NCI-H1105 treated with DMSO at 0.1 percent for 48 hours (cell line): Measurements from ENCODE around the gene ASCL5.

Source experiments
- DNase-seq: peaks from one replicate; lab custom pipeline; 2025; lab: John Stamatoyannopoulos, UW

ASCL5 gene

DNA sequence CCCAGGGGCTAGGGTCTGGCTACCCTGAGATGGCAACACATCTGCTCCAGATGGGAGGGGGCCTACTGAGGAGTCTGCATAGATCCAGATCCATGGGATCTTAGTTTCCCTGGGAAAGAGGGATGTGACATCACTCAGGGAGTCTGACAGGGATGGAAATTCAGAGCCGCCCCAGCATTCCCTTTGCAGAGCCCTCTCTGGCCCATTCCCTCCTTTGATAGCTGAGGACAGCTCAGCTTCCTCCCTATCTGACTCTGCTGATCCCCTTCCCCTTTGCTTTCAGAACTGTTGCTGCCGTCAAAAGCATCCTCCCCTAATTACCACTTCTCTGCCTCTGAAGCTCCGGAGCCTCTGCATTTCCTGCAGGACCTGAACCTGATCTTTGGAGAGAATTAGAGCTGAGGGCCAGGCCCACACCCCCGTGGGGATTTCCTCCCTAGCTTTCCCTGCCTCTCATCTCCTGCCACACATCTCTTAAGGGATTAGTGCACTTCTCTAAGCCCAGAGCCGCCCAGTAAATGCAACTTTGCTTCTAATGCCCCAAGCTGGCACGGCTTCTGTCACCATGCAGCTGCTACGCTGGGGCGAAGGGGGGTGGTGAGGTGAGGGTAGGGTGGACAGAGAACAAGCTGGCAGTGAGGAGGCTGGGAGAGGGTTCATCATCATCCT is 9.5 kb upstream of the ASCL5 start:
- DNase-seq: no peak

DNA sequence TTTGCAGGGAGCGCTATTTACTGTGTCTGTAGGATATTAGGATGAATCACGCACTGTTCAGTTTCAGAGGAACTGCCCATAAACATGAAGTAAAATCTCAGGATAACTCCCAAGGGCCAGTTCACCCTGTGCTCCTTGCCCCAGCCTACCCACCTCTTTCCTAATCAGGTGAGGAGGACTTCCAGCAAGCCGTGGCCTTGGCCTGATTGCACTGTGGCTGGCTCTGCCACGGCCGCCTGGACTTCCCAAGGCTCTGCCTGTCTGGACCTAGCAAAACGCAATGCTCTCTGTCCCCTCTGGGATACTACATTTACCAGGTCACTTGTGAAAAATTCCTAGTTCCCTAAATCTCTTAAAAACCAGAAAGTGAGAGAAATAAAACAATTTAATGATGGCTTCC is 7.4 kb upstream of the ASCL5 start:
- no peak for DNase-seq

DNA sequence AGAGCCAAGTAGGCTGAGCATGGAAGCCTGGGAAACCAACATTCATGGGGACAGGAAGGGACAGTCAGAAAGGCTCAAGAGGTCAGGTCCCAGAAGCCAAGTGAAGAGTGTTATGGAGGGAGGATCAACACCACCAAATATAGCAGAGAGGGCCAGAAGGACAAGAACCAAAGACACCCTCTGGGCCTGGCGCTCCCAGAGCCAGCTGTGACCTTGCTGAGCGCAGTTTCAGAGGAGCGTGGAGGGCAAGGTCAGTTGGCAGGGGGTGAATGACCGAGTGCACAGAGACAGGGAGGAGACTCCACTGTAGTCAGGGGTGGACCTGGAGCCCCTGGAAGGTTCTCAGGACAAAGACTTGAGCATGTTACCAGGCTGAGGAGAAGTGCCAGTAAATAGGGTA is 4.4 kb upstream of the ASCL5 start:
- no peak for DNase-seq

DNA sequence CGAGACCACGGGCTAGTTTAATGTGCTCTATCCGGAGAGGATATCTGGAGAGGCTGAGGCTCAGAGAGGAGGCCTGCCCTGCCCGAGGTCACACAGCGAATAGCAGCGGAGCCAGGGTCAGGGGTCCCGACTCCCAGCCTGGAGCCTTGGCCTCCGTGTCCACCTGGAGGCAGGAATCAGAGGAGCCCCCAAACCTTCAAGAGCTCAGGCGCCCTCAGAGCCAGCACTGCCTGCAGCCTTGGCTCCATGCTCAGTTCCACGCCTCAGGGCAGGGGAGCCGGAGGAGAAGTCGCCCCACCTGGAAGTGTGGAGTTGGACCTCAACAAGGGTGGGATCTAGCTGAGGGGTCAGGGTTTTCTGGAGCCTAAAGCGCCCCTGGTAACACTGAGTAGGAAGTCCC is 2.0 kb upstream of the ASCL5 start:
- no peak for DNase-seq

DNA sequence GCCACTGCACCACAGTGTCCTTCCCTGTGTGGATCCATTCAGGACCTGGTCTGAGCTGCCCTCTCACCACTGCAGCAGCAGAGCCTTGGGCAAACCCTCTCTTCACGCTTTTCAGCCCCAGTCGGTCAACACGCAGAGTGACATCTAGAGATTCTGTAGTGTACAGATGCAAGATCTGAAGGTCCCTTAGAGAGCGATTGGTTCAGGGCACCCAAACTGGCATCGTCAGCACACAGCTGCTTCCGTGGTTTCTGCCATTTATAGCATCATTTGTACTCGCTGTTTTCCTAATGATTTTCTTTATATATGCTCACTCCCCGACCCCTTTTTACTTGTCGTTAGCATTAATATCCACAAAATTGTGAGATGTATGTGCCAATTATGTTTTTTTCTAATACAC is 1.5 kb upstream of the ASCL5 start:
- no peak for DNase-seq

DNA sequence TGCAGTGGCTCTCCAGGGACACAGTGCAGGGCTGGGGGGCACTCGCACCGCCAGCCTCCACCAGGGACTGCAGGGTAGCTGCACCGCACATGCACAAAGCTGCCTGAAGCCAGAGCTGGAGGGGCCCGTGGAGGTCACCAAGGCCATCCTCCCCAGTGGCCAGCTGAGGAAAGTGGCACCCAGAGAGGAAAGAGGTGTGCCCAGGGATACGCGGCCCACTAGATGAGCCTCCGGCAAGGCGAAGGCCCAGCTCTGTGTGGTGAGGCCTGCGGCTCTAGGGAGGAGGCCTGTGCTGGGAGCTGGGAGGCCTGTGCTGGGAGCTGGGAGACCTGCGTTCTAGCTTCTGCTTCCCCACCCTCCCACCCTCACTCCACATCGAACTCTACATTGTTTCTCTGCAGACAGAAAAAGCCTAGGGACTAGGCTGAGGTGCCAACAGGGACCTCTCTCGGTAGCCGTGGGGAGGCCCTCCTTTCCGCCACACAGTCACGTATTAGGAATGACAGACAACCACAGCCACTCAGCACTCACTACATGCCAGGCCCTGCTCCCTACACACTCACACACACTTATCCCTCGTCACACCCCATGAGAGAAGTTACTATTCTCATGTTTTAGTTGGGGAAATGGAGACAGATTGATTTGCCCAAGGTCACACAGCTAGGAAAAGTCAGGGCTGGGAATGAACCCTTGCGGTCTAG is 921 bp upstream of the ASCL5 start:
- DNase-seq: no peak

DNA sequence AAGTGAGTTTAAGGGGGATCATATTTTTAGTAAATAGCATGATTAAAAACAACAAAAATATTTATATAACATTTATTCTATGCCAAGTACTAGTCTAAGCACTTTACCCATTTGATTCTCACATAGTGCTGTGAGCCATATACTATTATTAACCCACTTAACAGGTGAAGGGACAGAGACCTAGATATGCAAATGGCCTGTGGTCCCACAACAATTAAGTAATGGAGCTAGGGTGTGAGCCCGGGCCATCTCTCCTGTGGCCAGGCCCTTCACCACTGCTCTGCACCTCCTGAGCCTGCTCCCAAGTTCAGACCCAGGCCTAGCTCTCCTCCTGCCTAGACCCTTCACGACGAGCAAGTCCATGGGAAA is 537 bp downstream of the ASCL5 start:
- no peak for DNase-seq

DNA sequence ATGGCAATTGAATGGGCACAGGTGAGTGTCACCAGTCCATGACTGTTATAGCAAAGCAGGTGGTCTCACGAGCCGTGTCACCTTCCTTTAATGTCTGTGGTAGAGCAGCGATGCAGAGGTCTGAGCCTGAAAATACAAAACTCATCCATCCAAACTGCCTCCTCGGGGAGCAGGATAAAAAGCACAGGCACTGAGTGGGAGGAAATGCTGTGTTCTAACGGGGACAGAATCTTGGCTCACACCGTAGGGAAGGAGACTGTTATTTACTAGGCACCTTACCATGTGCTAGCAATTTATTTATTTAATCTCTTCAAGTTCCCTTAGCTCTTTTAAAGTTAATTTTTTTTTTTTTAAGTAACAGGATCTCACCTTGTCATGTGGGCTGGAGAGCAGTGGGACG is 1.2 kb downstream of the ASCL5 start:
- no peak for DNase-seq

DNA sequence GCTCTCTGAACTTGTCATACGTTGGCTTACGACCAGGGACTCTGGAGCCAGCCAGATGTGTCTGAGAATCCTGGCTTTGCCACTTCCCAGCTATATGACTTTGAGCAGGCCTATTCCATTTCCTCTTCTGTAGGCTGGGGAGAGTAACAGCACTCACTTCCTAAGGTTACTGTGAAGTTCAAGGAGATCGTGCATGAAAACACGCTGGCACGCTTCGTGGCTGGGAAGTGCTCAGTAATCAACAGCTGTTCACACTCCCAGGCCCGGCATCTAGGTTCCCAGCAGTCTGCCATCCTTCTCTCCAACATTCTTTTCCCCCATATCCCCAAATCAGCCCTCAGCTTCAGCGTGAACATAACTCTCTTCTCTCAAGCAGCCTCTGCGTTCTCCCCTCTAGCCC is 2.0 kb downstream of the ASCL5 start:
- no peak for DNase-seq

DNA sequence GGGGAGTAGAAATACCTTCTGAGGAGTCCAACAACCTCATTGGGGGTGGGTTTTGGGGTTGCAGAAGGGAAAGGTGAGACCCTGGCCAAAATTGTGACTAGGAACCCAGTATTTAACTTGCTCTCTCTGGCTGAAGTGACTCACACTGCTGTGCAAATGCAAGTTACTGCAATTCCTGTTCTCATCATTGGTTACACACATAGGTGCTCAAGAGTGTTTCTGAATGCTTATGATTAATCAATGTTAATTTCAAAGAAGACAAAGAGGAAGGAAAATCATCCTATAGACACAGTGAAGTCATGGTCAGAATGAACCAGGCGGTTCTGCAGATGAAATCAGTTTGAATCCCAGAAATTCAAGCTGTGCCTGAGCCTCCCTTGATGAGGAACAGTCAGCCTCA is 3.1 kb downstream of the ASCL5 start:
- no peak for DNase-seq

DNA sequence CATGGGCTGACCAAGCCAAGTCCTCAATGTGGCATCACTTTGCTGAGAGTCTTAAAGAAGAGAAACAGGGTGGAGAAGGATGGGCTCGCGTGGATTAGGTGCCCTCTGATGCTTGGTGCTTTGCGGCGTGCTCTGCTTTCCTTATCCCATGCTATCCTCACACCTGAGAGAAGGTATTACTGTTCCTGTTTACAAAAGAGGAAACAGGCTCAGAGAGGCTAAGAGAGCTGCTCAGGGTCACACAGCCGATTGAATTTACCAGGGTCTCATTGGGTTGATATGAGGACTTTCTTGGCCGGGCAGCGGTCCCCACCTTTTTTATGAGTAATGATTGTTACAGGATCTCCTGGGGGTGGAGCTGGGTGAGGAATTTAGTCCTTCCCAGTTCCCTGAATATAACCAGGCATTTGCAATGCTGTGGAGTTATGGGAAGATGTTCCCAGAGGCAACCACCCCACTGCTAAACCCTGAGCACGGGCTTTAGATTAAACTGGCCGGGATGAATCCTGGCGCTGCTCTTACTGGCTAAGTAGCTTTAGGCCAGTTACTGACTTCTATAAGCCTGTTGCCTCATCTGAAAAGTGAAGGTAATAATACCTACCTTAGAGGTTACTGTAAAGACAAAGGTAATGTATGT is 4.5 kb downstream of the ASCL5 start:
- no peak for DNase-seq

DNA sequence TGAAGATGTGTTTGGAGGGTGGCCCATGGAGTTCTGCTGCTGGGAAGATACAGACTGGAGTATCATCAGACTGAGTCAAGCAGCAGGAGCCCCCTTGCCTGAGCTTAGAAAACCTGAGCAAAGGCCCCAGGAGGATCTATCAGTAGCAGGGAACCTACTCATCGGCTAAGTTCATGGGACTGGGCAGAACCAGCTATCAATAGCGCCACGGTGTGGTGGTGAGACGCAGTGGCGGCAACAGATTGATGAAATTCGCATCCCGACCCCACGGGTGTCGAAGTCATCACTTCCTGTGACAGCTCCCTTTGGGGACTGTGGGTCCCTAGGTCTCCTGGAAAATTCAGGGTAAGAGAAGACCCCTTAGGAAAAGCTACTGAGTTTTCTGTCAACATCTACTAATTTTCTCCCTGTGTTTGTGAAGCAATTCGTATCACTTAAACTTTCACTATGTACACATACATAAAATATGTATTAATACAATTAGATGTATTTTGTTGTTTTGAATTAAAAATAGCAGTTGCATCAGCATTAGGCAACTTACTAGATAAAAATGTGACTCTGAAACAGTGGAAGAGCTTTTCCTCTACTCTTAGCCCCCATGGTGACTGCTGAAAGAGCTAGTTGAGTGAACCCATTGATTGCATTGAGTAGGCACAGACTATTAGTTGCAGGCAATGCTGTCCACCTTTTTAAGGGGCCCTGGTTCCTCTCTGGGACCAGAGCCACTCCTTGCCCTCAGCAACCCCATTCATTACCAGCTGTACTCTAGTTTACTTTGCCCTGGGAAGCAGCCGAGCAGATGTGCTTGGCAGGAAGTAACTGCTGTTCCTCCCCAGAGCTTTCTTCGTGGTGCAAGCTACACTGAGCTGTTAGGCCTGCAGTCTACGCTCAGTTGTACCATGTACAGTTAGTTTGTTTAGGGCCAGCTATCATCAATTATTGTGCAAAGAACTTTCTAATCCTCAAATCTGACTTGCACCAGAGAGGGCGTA is 7.5 kb downstream of the ASCL5 start:
- DNase-seq: no peak

DNA sequence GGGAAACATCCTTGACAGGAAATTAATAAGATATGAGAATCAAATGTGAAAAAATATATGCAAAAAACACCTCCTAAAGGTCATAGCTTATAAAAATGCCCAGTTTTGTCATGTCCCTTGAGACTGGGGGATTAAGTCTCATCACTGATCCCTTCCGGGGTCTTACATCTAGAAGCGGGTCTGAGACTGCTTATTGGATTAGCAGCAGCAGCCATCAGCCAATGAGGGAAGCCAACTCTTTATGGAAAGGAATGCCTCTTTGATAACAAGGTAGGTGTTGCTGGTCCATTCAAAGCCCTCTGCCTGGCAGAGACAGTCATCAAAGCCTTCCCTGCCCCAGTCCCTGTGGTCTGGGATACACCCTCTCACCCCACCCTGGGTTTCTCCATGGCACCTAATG is 10.9 kb downstream of the ASCL5 start:
- DNase-seq: no peak

DNA sequence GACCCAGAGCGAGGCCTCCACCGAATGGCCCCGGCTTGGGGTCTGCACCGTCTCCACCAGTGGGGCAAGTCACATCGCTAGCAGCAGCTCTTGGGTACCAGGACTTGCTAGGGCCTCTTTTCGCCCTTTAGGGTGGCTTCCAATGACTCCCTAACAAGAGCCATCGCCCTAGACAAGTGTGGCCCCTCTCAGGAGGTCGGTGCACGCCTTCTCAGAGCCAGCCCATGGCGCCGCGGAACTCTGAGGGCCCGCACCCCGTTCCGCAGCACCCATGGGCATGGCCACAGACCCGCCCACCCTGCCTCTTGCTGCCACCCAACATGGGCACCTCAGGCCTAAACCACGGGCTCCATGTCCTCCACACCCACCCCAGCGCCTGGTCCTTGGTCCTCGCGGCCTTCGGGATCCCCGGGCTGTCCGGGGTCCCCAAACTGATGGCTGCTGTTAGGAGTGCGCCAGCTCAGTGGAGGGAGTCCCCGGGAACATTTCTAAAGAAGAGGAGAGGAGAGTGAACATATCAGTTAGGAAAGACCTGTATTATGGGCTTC is 11.5 kb downstream of the ASCL5 start:
- no peak for DNase-seq

DNA sequence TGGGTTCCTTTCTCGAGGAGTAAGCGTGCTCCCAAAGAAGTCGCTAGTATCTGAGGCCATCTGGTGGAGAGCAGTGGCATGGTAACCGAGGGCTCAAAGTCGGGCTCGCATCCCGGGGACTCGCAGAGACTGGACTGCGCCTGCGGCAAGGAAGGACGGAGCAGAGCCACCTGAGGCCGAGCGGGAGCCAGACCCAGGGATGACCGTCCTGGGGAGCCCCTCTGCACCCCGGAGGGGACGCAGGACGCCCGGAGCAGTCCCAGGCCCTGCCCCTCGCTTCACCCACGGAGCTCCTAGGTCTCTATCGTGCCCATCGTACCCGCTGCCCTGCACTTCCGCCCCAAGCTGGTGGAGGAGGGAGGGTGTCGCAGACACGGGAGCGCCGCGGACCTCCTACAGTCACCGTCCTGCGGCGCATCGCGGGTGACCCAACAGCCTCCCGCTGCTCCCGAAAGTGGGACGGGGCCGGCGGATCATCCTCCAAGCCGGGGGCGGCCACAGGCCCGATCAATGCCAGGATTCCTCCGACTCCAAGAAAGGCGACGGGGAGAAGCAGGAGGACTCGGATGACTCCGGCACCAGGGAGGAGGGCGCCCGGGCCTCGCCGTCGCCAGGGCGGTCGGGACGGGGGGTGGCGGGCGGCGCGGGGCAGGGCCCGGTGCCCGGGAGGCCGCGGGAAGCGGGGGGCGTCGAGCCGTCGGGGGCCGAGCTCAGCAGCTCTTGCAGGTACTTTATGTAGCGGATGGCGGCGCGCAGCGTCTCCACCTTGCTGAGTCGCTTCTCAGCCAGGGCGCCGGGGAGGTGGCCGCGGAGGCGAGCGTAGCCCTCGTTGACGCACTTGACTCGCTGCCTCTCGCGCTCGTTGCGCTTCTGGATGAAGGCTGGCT is 12.5 kb downstream of the ASCL5 start:
- DNase-seq: peak; percentile 98

DNA sequence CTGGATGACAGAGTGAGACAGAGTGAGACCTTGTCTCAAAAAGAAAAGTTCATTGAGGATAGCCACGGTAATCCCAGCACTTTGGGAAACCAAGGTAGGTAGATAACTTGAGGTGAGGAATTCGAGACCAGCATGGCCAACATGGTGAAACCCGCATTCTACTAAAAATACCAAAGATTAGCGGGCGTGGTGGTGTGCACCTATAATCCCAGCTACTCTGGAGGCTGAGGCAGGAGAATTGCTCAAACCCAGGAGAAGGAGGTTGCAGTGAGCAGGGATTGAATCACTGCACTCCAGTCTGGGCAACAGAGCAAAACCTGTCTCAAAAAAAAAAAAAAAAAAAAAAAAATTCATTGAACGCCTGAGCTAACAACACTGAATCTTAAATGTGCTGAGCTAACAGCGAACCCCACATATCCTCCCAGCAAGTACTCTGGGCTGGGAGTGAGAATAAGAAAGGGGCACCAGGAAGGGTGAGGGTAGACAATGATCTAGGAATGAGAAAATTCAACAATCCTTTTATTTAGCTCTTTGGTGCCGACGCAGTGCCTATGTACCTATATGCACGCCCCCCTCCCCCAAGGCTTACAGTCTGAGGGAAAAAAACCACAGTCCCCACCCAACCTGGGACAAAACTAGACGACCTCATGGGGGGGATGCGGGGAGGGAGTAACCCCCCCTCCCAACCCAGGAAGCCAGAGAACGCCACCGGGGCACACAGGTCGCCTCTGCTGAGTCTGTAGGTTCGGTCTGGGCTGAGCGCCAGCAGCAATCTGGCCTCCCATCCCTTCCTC is 13.3 kb downstream of the ASCL5 start:
- no peak for DNase-seq

DNA sequence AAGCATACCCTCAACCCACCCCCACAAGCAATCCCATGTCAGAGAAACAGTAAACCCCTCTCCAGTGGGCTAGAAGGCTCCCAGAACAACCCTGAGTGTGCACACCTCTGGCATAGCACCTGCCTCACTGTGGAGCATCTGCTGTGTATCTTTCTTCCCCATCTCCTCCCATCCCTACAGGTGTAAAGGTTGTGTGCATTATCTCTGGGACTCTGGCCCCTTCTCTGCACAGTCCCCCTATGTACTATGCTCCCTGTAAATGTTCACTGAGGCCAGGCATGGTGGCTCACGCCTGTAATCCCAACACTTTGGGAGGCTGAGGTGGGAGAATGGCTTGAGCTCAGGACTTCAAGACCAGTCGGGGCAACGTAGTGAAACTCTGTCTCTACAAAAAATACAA is 14.1 kb downstream of the ASCL5 start:
- DNase-seq: no peak

DNA sequence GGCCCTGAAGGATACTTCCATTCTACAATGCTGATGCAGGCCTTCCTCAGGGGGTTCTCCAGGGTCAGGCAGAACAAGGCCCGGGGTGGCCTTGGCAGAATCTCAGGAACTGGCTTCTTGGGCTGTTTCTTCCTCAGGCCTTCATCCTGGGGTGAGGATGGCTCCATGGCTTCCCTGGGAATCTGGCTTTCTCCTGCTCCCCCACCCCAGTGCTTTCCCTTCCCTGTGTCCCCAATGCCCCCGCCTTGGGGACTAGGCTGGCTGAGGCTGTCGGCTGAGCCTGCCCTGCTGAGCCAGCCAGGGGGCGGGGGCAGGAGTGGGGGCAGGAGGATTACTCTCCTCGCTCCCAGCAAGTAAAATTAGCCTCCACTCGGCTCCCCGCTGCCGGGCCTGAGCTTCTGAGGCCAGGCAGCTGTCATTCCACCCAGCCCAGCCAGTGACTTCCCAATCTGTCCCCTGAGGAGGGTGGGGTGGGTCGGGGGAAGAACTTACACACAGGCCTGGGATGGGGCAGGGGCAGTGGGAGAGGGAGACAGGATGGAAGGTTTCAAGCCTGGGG is 14.7 kb downstream of the ASCL5 start, which contains the start of gene CACNA1S:
Gene CACNA1S, minus strand, starts transcription at position 254 of the 559 bp plus-strand sequence. Its CDS starts 87 bp downstream, at position 167.
- no peak for DNase-seq

DNA sequence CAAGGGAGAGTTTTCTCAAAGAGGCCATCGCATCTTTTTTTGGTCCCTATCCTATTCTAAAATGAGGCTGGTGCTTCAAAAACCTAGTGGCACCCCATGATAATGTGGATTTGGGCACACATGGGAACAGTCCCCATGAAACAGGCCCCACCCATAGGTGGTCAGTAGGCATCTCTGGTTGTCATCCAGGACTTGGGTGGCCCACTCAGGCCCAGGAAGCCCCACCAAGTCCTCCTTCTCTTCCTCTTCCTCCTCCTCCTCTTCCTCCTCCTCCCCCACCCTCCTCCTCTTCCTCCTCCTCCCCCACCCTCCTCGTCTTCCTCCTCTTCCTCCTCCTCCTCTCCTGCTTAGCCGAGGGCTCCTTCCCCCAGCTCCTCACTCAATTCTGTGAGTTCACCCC is 15.3 kb downstream of the ASCL5 start:
- DNase-seq: no peak

DNA sequence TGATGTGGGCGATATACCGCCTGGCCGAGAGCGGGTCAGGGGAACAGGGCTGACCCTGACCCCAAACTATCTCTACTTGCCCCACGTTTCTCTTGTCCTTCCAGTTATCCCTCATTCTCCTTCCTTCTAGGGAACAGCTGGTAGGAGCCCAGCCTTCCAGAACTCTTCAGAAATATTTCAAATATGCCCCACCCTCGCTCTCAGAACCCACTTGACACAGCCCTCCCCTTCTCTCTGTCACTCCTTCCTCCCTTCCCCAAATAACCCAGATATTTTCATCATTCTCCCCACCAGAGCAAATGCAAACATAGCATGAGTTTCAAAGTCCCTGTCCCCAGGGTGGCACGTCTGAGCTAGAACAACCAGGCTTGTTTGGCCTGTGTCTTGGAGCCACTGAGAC is 15.8 kb downstream of the ASCL5 start:
- no peak for DNase-seq
